Uterus (tissue), 2 donors: ENCODE measurements around the gene ATRN.

Source experiments
- CTCF ChIP-seq, 4 experiments: fragments of 200-600 bp in 2 of 4; fragments of 450-650 bp in 2 of 4; sonication (generic) in 2 of 4; IDR thresholded peaks; one replicate each; pipeline ENCODE4 v1.5.1; 2016 to 2019; ENCODE audit warnings: antibody characterized with exemption in 4 of 4, mild to moderate bottlenecking in 2 of 4, moderate library complexity in 1 of 4
- POLR2A ChIP-seq, 2 donors: fragments of 450-650 bp; IDR thresholded peaks; one replicate each; pipeline ENCODE4 v1.6.1; 2016; ENCODE audit warnings: antibody characterized with exemption in 2 of 2, mild to moderate bottlenecking in 1 of 2, moderate library complexity in 1 of 2

DNA sequence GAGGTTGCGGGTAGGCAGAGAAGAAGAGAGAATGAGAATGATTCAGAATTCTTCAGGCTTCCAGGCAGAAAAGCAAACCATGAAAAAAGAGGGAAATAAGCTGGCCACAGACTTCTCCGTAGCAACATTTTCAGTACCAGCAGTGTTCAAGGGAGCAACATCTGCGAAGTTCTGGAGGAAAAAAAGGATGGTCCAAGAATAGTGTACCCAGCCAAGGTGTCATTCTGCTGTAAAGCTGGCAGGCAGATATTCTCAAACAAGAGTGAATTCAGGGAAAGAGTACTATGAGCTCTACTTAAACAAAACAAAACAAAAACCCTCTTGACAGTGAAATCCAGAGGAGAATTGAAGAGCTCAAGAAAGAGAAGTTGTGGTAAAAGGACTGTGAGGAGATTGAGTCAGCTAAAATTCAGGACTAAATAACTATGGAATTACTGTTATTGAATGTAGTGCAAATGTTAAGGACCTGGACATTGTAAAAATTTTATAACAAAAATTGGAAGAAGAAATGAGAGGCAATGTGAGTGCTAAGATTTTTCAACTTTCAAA, 86.5 kb downstream of the ATRN start:
- TF ChIP-seq POLR2A (IDR thresholded peaks at IDR 0.05) (no peak), CTCF (IDR thresholded peaks at IDR 0.05) (no peak)
